Midbrain (tissue), 1 donor: ENCODE measurements around the gene SORCS1.
A peak's percentile ranks its signal among the peaks of the same experiment; 100 is the strongest.
"Not testable (repeated sequence)": the region's sequence is repeated elsewhere in the genome, so short reads cannot be mapped to it uniquely, and the experiment has no call there.

Source experiments
- DNase-seq: peaks from one replicate; lab custom pipeline; 2025; lab: John Stamatoyannopoulos, UW

The SORCS1 gene

GRCh38 chr10:106947643-106948042 is 216.9 kb downstream of the SORCS1 start:
- no peak for DNase-seq

- DNase-seq, result no peak
These were observed 222.4 kb downstream of the SORCS1 start for GRCh38 chr10:106942035-106942662.

GRCh38 chr10:106941297-106942034 is 223.0 kb downstream of the SORCS1 start:
- no peak for DNase-seq

- no peak for DNase-seq
These were observed 226.0 kb downstream of the SORCS1 start for GRCh38 chr10:106938513-106938912.

- DNase-seq, result peak; percentile 36
These were observed 228.5 kb downstream of the SORCS1 start for GRCh38 chr10:106935978-106936451.

GRCh38 chr10:106931853-106932249 is 232.7 kb downstream of the SORCS1 start:
- DNase-seq, result no peak

GRCh38 chr10:106931159-106931852 is 233.2 kb downstream of the SORCS1 start:
- no peak for DNase-seq

GRCh38 chr10:106930751-106931150 is 233.8 kb downstream of the SORCS1 start:
- no peak for DNase-seq

- DNase-seq, result no peak
These were observed 235.1 kb downstream of the SORCS1 start for GRCh38 chr10:106929291-106929895.

GRCh38 chr10:106928151-106928550 is 236.4 kb downstream of the SORCS1 start:
- DNase-seq, result not testable (repeated sequence)

GRCh38 chr10:106925191-106925590 is 239.3 kb downstream of the SORCS1 start:
- DNase-seq, result no peak

- DNase-seq, result no peak
These were observed 244.0 kb downstream of the SORCS1 start for GRCh38 chr10:106920538-106920937.

GRCh38 chr10:106919871-106920282 is 244.6 kb downstream of the SORCS1 start:
- DNase-seq, result no peak

- no peak for DNase-seq
These were observed 247.0 kb downstream of the SORCS1 start for GRCh38 chr10:106917452-106918055.

- no peak for DNase-seq
These were observed 250.5 kb downstream of the SORCS1 start for GRCh38 chr10:106914016-106914415.

- DNase-seq, result no peak
These were observed 251.2 kb downstream of the SORCS1 start for GRCh38 chr10:106913348-106913747.

GRCh38 chr10:106911096-106911495 is 253.4 kb downstream of the SORCS1 start:
- DNase-seq, result no peak

- DNase-seq, result no peak
These were observed 253.8 kb downstream of the SORCS1 start for GRCh38 chr10:106910666-106911065.

GRCh38 chr10:106908225-106908624 is 256.3 kb downstream of the SORCS1 start:
- DNase-seq, result no peak

GRCh38 chr10:106904209-106904608 is 260.3 kb downstream of the SORCS1 start:
- DNase-seq, result no peak

GRCh38 chr10:106903180-106903579 is 261.3 kb downstream of the SORCS1 start:
- no peak for DNase-seq
